GM13977 (cell line): ENCODE measurements around the gene GABRR2.

Experiments used
- DNase-seq: peaks from one replicate; pipeline ENCODE4 v3.0.0; 2012; ENCODE audit warnings: low spot score
- in situ Hi-C: fragments of 300-500 bp; cut with MboI; formaldehyde crosslinking; loops from one replicate; pipeline ENCODE4 v1.12.0; 2022; ENCODE audit warnings: low sequenced_read_pairs, low pct_unique_long_range_greater_than_20kb, mixed read lengths, inconsistent platforms; ENCODE audit not compliant: unreplicated experiment
- TF ChIP-seq, protein P1 (sequence below): IDR thresholded peaks from 2 replicates; pipeline ENCODE4 v1.5.1; 2012; ENCODE audit warnings: mild to moderate bottlenecking, control low read depth; ENCODE audit not compliant: insufficient read depth; ENCODE audit errors: extremely low read depth, missing control alignments

GABRR2 gene

DNA sequence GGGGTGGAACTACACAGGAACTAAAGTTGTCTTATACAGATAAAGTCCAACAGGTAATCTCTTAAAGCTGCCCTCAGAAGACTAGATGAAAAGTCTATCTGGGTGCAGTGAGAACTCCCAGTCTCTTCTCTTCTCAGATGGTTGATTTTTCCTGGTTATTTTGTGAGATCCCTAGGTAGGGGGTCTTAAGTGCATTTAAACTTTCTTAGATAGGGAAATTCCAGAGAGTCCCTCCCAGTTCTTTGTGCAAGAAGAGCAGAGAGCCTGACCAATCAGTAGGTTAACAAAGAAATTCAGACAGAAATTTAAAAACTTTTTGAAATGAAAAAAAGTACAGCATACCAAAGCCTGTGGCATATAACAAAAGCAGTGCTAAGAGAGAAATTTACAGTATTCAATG lies 2.0 kb upstream of the GABRR2 start:
- no peak for DNase-seq
- TF ChIP-seq, protein P1, sequence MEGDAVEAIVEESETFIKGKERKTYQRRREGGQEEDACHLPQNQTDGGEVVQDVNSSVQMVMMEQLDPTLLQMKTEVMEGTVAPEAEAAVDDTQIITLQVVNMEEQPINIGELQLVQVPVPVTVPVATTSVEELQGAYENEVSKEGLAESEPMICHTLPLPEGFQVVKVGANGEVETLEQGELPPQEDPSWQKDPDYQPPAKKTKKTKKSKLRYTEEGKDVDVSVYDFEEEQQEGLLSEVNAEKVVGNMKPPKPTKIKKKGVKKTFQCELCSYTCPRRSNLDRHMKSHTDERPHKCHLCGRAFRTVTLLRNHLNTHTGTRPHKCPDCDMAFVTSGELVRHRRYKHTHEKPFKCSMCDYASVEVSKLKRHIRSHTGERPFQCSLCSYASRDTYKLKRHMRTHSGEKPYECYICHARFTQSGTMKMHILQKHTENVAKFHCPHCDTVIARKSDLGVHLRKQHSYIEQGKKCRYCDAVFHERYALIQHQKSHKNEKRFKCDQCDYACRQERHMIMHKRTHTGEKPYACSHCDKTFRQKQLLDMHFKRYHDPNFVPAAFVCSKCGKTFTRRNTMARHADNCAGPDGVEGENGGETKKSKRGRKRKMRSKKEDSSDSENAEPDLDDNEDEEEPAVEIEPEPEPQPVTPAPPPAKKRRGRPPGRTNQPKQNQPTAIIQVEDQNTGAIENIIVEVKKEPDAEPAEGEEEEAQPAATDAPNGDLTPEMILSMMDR: no peak
- in situ Hi-C loops: no loop called here

DNA sequence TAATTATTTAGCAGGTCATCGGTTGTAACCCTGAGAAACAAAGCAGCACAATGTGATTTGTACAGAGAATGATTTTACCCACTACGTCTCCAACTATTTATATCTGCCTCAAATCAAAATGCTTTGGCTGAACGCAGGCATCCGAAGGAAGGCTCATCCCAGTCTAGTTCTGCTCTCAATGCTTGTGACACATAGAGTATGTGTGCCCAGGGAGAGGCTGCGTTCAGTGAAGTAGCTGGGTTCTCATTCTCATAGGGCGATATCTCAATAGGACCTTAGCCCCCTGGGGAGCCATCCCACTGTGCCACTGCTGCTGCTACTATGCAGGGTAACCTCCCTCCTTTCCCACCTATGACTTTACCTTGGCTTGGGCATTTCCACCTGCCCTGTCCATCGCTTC lies 407 bp downstream of the GABRR2 start:
- TF ChIP-seq, protein P1: no peak
- in situ Hi-C loops: no loop called here
- DNase-seq: no peak

DNA sequence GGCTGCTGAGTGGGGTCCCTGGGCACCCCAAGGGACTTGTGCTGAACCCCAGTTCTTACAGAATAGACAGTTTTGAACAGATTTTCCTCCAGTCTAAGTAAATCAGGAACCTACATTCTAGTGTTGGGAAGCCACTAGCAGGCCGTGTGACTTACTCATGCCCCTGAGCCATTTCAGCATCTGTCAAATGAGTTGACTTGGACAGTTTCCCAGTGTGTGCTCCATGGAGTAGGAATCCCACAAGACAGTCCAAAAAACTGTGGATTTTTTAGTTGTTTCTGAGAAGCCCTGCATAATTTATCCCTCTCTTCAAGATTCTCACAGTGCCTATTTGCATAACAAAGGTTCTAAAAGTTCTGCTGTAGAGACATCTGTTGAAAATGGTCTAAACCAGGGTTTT lies 2.1 kb downstream of the GABRR2 start:
- TF ChIP-seq, protein P1: no peak
- in situ Hi-C loops: no loop called here
- DNase-seq: no peak

DNA sequence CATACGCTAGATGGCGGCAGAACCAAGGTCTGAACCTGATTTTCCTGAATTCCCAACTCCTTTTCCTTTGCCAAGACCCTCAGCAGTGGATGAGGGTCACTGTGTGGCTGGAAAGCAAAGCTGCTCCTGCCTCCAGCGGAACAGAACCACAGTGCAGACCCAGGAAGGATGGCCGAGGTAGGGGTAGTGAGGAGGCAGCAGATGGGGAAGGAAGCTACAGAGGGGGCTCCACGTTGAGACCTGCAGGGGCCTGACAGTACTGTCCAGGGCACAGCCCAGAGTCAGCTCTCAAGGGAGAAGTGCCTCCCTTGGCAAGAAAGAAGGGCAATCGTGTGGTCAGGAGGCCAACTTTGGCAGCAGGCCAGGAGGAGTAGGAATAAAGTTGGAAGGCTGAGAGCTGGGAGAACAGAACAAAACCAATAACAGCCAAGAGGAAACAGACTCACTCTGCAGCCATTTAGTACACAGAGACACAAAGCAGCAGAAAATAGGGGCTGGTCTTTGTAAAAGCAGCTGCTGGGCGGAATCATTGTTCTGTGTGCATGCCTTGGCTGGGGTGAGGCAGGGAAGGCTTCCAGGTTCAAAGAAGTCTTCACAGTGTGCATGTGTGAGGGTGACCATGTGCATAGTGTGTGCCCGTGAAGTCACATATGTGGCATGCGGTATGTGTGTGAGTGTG lies 3.1 kb downstream of the GABRR2 start:
- in situ Hi-C loops: no loop called here
- TF ChIP-seq, protein P1: no peak
- DNase-seq: no peak

DNA sequence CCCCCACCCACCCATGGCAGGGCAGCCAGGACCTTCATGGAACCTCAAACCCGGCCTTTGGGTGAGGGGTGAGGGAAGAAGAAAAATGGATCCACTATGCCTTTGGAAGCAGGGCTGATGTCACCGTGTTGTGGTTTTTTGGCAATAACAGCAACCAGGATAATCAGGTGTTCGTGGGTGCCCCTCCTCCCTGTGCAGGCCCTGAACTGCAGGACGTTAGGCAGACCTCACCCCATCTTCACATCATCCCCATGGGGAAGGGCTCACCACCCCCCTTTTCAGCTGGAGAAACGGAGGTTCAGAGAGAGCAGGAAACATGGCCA lies 3.6 kb downstream of the GABRR2 start:
- TF ChIP-seq, protein P1: no peak
- no peak for DNase-seq
- in situ Hi-C loops: no loop called here

DNA sequence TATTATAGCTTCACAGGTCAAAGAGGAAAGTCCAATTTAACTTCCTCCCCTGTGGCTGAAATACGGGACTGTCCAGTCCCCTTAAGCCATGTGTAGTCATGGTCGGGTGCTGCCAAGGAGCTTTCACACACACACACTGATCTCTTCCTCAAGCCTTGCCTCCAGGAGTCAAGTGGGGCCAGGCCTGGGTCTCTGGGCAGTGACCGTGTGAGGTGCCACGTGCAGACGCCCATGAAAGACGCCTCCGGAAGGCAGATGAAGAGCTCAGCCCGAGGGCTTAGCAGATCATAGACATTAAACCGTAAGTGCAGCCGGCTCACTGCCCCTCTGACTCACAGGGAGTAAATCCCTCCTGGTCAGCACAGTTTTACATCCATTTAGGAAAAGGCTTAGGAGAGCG lies 4.2 kb downstream of the GABRR2 start:
- in situ Hi-C loops: no loop called here
- TF ChIP-seq, protein P1: no peak
- DNase-seq: no peak
